HFFc6 (cell line): Measurements from ENCODE around the gene CTSV. TPM values are rescaled to one million over a fixed set of nuclear protein-coding genes. Genes with fewer than 3 reads are reported as not detected.
"Not testable (repeated sequence)": the region's sequence is repeated elsewhere in the genome, so short reads cannot be mapped to it uniquely, and the experiment has no call there.

Experiments
- DNase-seq: peaks from one replicate; pipeline ENCODE4 v3.0.0-alpha.2; 2018
- H3K27ac Mint-ChIP-seq: 2 replicates; pipeline ENCODE4 v1.8.0; 2020; ENCODE audit warnings: mild to moderate bottlenecking, mixed read lengths
- H3K27me3 Mint-ChIP-seq: 2 replicates; pipeline ENCODE4 v1.8.0; 2021; ENCODE audit warnings: mild to moderate bottlenecking, moderate library complexity, mixed read lengths; ENCODE audit not compliant: insufficient read depth
- H3K36me3 Mint-ChIP-seq: 2 replicates; pipeline ENCODE4 v1.8.0; 2021; ENCODE audit warnings: low read depth, mixed read lengths
- H3K4me1 Mint-ChIP-seq: 2 replicates; pipeline ENCODE4 v1.8.0; 2020; ENCODE audit warnings: low read depth, mixed read lengths
- H3K4me3 Mint-ChIP-seq: 2 replicates; pipeline ENCODE4 v1.8.0; 2020; ENCODE audit warnings: mild to moderate bottlenecking, moderate library complexity, mixed read lengths
- H3K9me3 Mint-ChIP-seq: 2 replicates; pipeline ENCODE4 v1.8.0; 2020; ENCODE audit warnings: mild to moderate bottlenecking, mixed read lengths
- total RNA-seq, 6 experiments: library from RNA; stranded (reverse); fragmentation: NEBNext Ultra II Directional; extraction: Animal tissue kit (Norgen Biotek cat#: 25700); gene quantifications; 2 replicates in 1 of 6; 3 replicates in 5 of 6; pipeline ENCODE4 v1.2.3, GENCODE V29; 2021

The CTSV gene
- total RNA-seq, 6 experiments from 2014 or later, result 0.07 to 0.25 (median 0.14) TPM

- H3K27ac Mint-ChIP-seq, DNase-seq, H3K27me3 Mint-ChIP-seq, H3K36me3 Mint-ChIP-seq, H3K4me3 Mint-ChIP-seq, H3K9me3 Mint-ChIP-seq: not testable (repeated sequence)
- peaks cover 15% of the 10 kb centered on the region for H3K4me1 Mint-ChIP-seq
These were observed 37.6 kb downstream of the CTSV start for GRCh38 chr9:97001338-97001737.

GRCh38 chr9:97000139-97000787, 38.7 kb downstream of the CTSV start:
- peak overlapping the region; percentile 10; the same call in 1 of the 2 replicates for H3K27ac Mint-ChIP-seq
- not testable (repeated sequence) for H3K27me3 Mint-ChIP-seq, H3K9me3 Mint-ChIP-seq, H3K36me3 Mint-ChIP-seq, H3K4me3 Mint-ChIP-seq, DNase-seq
- peaks cover 15% of the 10 kb centered on the region for H3K4me1 Mint-ChIP-seq

- not testable (repeated sequence) for H3K4me3 Mint-ChIP-seq, H3K27ac Mint-ChIP-seq, H3K27me3 Mint-ChIP-seq, DNase-seq, H3K36me3 Mint-ChIP-seq, H3K9me3 Mint-ChIP-seq
- peaks cover 15% of the 10 kb centered on the region for H3K4me1 Mint-ChIP-seq
These were observed 39.2 kb downstream of the CTSV start for GRCh38 chr9:96999733-97000132.

GRCh38 chr9:96997009-96997701, 41.8 kb downstream of the CTSV start:
- not testable (repeated sequence) for H3K27me3 Mint-ChIP-seq, H3K4me3 Mint-ChIP-seq, DNase-seq, H3K36me3 Mint-ChIP-seq, H3K27ac Mint-ChIP-seq, H3K9me3 Mint-ChIP-seq
- H3K4me1 Mint-ChIP-seq, result peaks cover 15% of the 10 kb centered on the region

GRCh38 chr9:96994531-96995016, 44.4 kb downstream of the CTSV start:
- H3K27ac Mint-ChIP-seq, H3K27me3 Mint-ChIP-seq, DNase-seq, H3K4me1 Mint-ChIP-seq, H3K36me3 Mint-ChIP-seq, H3K4me3 Mint-ChIP-seq, H3K9me3 Mint-ChIP-seq: not testable (repeated sequence)

- not testable (repeated sequence) for H3K9me3 Mint-ChIP-seq, H3K36me3 Mint-ChIP-seq, H3K27me3 Mint-ChIP-seq, H3K4me3 Mint-ChIP-seq, H3K4me1 Mint-ChIP-seq, DNase-seq, H3K27ac Mint-ChIP-seq
These were observed 46.6 kb downstream of the CTSV start for GRCh38 chr9:96992303-96992702.

GRCh38 chr9:96989747-96990318, 49.1 kb downstream of the CTSV start:
- not testable (repeated sequence) for H3K4me3 Mint-ChIP-seq, H3K4me1 Mint-ChIP-seq, H3K9me3 Mint-ChIP-seq, H3K27ac Mint-ChIP-seq, H3K27me3 Mint-ChIP-seq, H3K36me3 Mint-ChIP-seq, DNase-seq

- not testable (repeated sequence) for H3K36me3 Mint-ChIP-seq, H3K4me3 Mint-ChIP-seq, H3K9me3 Mint-ChIP-seq, DNase-seq, H3K4me1 Mint-ChIP-seq, H3K27ac Mint-ChIP-seq, H3K27me3 Mint-ChIP-seq
These were observed 54.1 kb downstream of the CTSV start for GRCh38 chr9:96984887-96985286.

GRCh38 chr9:96984139-96984538, 54.8 kb downstream of the CTSV start:
- not testable (repeated sequence) for H3K4me1 Mint-ChIP-seq, H3K36me3 Mint-ChIP-seq, H3K4me3 Mint-ChIP-seq, H3K27me3 Mint-ChIP-seq, H3K9me3 Mint-ChIP-seq, DNase-seq, H3K27ac Mint-ChIP-seq

GRCh38 chr9:96983496-96984122, 55.3 kb downstream of the CTSV start:
- H3K27ac Mint-ChIP-seq, H3K4me1 Mint-ChIP-seq, H3K9me3 Mint-ChIP-seq, H3K27me3 Mint-ChIP-seq, DNase-seq, H3K36me3 Mint-ChIP-seq, H3K4me3 Mint-ChIP-seq: not testable (repeated sequence)

Other genes starting within 250 kb of the CTSV start
- 1 to 10 TPM; 1.3 to 2.5 (median 2.0) TPM for gene ZNF782, start 184.6 kb downstream of the CTSV start, total RNA-seq
- gene NUTM2G, start 110.3 kb downstream of the CTSV start, total RNA-seq, result not detected